Mesothelial cell of epicardium (in vitro differentiated cells): ENCODE data around the gene PLIN1. TPM values are rescaled to one million over a fixed set of nuclear protein-coding genes. Genes with fewer than 3 reads are reported as not detected.

Experiments used
- DNase-seq, 2 experiments: peaks; one replicate each; pipeline ENCODE4 v3.0.0; 2021; ENCODE audit warnings: low spot score in 2 of 2; ENCODE audit not compliant: unreplicated experiment in 2 of 2
- H3K27ac Mint-ChIP-seq: 2 replicates; pipeline ENCODE4 v1.8.0; 2021; ENCODE audit warnings: mixed read lengths
- H3K27me3 Mint-ChIP-seq: 2 replicates; pipeline ENCODE4 v1.8.0; 2021; ENCODE audit warnings: low read depth, mixed read lengths
- H3K36me3 Mint-ChIP-seq: 2 replicates; pipeline ENCODE4 v1.8.0; 2021; ENCODE audit warnings: mixed read lengths
- H3K4me1 Mint-ChIP-seq: 2 replicates; pipeline ENCODE4 v1.8.0; 2021; ENCODE audit warnings: mixed read lengths
- H3K4me3 Mint-ChIP-seq: 2 replicates; pipeline ENCODE4 v1.8.0; 2021; ENCODE audit warnings: mild to moderate bottlenecking, moderate library complexity, mixed read lengths
- H3K9me3 Mint-ChIP-seq: 2 replicates; pipeline ENCODE4 v1.8.0; 2021; ENCODE audit warnings: mixed read lengths
- total RNA-seq: library from RNA; stranded (reverse); gene quantifications from 3 replicates; pipeline ENCODE4 v1.2.1, GENCODE V29; 2021
- TF ChIP-seq, protein P1 (sequence below): fragments of 200-600 bp; sonication (generic); IDR thresholded peaks from one replicate; pipeline ENCODE4 v1.5.0; 2021; ENCODE audit warnings: antibody characterized with exemption; ENCODE audit not compliant: unreplicated experiment

The PLIN1 gene
- total RNA-seq, 1 donor from 2014 or later = 0.31 TPM

DNA sequence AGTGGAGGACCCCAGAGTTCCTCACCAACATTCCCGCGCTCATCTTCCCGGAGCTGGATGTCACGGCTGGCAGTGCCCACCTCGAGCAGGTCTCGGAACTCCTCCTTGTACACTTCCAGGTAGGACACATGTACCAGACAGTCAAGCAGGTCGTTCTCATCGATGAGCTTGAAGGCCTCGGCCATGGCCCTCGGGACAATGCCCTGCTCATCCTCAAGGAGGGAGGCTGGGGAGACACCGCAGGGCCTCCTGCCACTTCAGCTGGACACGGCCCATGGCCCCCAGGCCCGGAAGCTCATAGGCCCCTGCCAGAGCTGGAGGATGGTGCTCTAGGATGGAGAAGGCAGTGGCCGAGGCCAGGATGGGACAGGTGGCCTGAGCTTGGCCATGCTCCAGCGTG, 29.5 kb downstream of the PLIN1 start:
- Mint-ChIP-seq H3K4me1 (peaks cover 17% of the 10 kb centered on the region), H3K27me3 (no peaks in the 10 kb centered on the region), H3K27ac (no peak overlapping the region), H3K9me3 (no peaks in the 10 kb centered on the region), H3K36me3 (peaks cover 24% of the 10 kb centered on the region), H3K4me3 (no peak overlapping the region)
- TF ChIP-seq, protein P1, sequence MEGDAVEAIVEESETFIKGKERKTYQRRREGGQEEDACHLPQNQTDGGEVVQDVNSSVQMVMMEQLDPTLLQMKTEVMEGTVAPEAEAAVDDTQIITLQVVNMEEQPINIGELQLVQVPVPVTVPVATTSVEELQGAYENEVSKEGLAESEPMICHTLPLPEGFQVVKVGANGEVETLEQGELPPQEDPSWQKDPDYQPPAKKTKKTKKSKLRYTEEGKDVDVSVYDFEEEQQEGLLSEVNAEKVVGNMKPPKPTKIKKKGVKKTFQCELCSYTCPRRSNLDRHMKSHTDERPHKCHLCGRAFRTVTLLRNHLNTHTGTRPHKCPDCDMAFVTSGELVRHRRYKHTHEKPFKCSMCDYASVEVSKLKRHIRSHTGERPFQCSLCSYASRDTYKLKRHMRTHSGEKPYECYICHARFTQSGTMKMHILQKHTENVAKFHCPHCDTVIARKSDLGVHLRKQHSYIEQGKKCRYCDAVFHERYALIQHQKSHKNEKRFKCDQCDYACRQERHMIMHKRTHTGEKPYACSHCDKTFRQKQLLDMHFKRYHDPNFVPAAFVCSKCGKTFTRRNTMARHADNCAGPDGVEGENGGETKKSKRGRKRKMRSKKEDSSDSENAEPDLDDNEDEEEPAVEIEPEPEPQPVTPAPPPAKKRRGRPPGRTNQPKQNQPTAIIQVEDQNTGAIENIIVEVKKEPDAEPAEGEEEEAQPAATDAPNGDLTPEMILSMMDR = no peak
- DNase-seq = no peak

DNA sequence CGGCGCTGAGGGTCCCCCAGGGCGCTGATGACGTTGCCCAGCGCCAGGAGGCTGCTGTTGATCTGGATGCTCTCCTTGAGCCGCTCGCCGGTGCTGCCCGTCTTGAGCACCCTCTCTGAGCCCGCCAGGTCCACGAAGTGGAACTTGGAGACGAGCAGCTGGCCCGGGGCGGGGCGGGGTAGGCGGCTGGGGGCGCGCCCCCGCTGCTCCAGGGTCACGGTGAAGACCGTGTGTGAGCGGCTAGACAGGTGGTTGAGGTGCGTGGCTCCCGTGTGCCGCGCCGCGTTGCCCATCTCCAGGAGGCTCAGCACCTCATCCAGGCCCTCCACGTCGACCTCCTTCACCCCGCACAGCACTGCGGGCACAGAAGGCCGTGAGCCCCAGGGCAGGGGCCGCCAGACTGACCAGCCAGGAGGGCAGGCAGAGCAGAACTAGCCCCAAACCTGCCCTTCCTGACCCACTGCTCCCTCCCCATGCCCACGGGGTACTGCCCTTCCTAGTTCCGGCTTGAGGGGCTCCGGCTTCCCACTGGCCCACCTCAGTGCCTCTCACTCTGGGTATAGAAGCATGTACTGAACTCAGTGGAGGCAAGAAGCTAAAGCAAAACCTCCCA, 30.0 kb downstream of the PLIN1 start:
- no peak overlapping the region for H3K4me3 Mint-ChIP-seq
- TF ChIP-seq, protein P1 = no peak
- DNase-seq = peak in 1 of 2 experiments; percentile 31
- H3K27me3 Mint-ChIP-seq = no peaks in the 10 kb centered on the region
- no peaks in the 10 kb centered on the region for H3K9me3 Mint-ChIP-seq
- H3K27ac Mint-ChIP-seq = no peak overlapping the region
- peaks cover 27% of the 10 kb centered on the region for H3K36me3 Mint-ChIP-seq
- peaks cover 11% of the 10 kb centered on the region for H3K4me1 Mint-ChIP-seq

DNA sequence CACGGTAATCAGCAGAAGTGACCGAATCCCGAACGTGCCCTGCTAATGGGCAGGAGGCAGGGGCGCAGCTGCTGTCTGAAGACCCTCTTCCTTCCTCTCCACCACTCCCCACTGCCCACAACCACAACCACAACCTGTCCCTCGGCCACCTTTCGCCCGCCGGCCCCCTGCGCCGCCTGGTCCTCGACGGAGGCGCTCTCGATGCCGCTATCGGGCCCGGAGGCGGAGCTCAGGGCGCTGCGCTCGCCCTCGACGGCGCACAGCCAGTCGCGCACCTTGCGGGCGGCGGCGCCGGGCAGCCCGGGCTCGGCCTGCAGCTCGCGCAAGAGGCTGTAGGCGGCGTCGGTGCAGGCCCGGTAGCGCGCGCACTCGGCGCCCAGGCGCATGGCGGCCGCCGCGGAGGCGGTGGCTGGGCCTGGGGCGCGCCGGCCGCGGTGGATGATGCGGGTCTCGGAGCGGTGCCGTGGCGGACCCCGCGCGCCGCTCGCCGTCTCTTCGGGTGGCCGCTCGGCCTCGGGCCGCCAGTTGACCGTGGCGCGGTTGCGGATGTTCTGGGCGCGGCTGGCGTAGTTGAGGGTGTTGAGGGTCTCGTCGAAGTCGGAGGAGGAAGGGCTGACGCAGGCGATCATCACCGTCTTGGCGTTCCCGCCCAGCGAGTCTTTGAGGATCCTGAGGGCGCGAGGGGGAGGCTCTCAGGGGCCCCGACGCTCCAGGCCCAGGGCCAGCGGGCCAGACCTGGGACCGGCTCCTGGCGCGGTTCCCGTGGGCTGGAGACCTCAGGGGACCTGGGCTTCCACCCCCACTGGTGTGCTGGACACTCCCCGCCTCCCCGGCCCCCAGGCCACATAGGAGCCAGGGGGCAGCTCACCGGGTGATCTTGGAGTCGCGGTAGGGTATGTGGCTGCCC, 30.8 kb downstream of the PLIN1 start:
- H3K36me3 Mint-ChIP-seq = peaks cover 29% of the 10 kb centered on the region
- H3K4me3 Mint-ChIP-seq = no peak overlapping the region
- no peaks in the 10 kb centered on the region for H3K27me3 Mint-ChIP-seq
- TF ChIP-seq, protein P1 = no peak
- H3K4me1 Mint-ChIP-seq = peaks cover 8% of the 10 kb centered on the region
- peak in 1 of 2 experiments; percentile 33 for DNase-seq
- H3K9me3 Mint-ChIP-seq = no peaks in the 10 kb centered on the region
- no peak overlapping the region for H3K27ac Mint-ChIP-seq

DNA sequence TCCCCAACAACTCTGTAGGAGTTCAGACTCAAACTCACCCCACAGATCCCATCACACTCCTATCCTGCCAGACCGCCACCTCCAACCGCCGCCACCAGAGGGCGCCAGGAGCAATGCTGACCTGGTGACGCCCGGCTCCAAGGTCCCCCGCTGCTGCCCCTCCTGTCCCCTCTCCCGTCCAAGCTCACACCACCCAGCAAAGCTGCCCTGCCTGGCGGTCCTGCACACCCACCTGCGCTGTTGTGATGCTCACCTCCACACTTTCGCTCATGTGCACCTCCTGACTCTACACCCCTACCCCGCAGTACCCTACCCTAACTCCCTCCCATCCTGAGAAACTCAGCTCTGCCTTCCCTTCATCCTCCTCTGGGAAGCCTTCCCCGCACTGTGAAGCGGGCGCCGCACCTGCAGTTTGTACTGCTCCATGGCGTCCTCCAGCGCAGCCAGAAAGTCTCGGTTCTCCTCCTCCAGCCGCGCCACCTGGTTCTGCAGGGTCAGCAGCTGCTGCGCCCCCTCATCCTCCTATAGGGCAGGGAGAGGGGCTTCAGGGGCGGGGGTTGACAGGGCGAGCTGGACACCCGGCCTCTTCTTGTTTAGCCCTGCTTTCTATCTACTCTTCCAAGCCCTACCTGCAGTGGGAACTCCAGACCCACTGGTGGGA, 31.8 kb downstream of the PLIN1 start:
- H3K4me3 Mint-ChIP-seq = no peak overlapping the region
- DNase-seq = peak; percentile 62 to 87
- H3K27ac Mint-ChIP-seq = peak overlapping the region; percentile 61
- H3K4me1 Mint-ChIP-seq = peaks cover 3% of the 10 kb centered on the region
- H3K27me3 Mint-ChIP-seq = no peaks in the 10 kb centered on the region
- peaks cover 33% of the 10 kb centered on the region for H3K36me3 Mint-ChIP-seq
- TF ChIP-seq, protein P1 = peak; percentile 82
- no peaks in the 10 kb centered on the region for H3K9me3 Mint-ChIP-seq

DNA sequence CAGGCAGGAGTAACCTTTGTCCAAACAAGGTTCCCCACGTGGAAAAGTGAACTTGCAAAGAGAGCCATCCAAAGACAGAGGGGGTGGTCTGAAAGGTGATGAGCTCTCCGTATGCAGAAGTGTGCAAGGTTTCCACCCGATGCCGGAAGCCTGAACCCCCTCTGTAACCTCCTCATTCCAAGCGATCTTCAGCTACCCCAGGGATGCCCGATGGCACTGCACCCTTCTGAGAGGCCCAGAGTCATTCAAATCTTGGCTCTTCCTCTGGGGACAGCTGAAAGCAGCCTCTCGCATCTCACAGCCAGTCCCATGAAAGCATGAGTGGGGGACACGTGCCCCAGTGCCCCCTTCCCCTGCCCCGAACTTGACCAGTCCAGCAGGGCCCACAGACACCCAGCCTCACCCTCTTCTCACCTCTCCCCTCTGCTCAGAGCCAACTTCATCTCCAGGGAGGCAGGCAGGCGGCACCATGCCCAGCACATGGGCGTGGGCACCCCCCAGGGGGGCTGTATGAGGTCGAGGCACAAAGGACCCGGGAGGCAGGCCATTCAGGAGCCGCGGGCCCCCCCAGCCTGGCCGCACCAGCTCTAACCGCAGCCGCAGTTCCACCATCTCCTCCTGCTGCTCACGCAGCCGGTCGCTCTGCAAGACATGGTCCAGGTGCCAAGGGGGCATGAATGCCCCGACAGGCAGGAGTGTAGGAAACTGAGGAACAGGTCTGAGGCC, 32.6 kb downstream of the PLIN1 start:
- no peaks in the 10 kb centered on the region for H3K27me3 Mint-ChIP-seq
- DNase-seq = peak in 1 of 2 experiments; percentile 19
- H3K9me3 Mint-ChIP-seq = no peaks in the 10 kb centered on the region
- peaks cover 33% of the 10 kb centered on the region for H3K36me3 Mint-ChIP-seq
- no peak overlapping the region for H3K4me3 Mint-ChIP-seq
- H3K27ac Mint-ChIP-seq = no peak overlapping the region
- TF ChIP-seq, protein P1 = no peak
- H3K4me1 Mint-ChIP-seq = peaks cover 3% of the 10 kb centered on the region
